NCI-H2081 treated with DMSO at 0.1 percent for 48 hours (cell line): ENCODE data around the gene DDX56.
"Not testable (repeated sequence)": the region's sequence is repeated elsewhere in the genome, so short reads cannot be mapped to it uniquely, and the experiment has no call there.

Experiments used
- DNase-seq: peaks from one replicate; lab custom pipeline; 2025; lab: John Stamatoyannopoulos, UW

DDX56 gene

DNA sequence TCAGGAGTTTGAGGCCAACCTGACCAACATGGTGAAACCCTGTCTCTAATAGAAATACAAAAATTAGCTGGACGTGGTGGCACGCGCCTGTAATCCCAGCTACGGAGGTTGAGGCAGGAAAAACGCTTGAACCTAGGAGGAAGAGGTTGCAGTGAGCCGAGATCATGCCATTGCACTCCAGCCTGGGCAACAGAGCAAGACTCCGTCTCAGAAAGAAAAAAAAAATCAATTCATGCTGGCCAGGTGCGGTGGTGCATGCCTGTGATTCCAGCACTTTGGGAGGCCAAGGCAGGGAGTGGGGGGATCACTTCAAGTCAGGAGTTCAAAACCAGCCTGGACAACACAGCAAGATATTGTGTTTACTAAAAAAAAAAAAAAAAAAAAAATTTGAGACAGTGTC is 23.5 kb upstream of the DDX56 start:
- not testable (repeated sequence) for DNase-seq

DNA sequence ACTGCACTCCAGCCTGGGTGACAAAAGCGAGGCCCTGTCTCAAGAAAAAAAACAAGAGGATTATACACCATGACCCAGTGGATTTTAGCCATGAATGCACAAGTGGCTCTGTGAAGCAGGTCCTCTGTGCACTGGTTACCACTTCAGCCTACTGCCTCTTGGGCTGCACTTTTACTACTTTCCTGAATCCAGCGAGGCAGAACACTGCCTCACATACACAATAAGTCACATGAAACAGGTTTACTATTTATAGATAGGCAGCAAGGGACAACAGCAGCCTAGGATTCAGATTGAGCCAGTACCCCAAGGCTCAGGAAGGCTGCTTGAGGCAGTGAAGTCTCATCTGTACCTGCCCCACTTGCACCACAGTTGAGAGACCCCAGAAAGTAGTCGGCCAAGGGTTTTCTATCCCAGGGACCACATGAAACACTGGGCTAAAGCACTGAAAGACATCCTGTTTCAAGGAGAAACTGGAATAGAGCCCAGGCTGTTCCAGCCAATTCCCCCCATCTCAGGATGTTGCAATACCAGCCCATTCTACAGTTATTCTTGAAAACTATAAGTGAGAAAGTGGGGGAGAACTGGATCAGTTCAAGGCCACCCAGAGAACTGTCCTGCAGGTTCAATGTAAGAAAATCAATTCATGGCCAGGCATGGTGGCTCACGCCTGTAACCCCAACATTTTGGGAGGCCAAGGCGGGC is 22.4 kb upstream of the DDX56 start:
- no peak for DNase-seq

DNA sequence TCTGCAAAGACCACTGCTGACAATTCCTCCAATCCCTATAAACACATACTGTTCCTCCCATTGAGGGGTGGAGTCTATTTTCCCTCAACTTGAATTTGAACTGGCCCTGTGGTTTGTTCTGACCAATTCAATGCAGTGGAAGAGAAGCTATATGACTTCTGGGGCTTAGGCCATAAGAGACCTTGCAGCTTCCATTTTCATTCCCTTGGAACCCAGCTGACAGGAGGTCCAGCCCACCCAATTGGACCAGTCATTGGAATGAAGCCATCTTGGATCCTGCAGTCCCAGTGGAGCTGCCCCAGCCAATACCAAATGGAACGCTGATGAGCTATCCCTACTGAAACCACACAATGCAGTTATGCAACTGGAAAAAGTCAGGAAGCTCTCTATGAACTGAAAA is 17.2 kb upstream of the DDX56 start:
- no peak for DNase-seq

DNA sequence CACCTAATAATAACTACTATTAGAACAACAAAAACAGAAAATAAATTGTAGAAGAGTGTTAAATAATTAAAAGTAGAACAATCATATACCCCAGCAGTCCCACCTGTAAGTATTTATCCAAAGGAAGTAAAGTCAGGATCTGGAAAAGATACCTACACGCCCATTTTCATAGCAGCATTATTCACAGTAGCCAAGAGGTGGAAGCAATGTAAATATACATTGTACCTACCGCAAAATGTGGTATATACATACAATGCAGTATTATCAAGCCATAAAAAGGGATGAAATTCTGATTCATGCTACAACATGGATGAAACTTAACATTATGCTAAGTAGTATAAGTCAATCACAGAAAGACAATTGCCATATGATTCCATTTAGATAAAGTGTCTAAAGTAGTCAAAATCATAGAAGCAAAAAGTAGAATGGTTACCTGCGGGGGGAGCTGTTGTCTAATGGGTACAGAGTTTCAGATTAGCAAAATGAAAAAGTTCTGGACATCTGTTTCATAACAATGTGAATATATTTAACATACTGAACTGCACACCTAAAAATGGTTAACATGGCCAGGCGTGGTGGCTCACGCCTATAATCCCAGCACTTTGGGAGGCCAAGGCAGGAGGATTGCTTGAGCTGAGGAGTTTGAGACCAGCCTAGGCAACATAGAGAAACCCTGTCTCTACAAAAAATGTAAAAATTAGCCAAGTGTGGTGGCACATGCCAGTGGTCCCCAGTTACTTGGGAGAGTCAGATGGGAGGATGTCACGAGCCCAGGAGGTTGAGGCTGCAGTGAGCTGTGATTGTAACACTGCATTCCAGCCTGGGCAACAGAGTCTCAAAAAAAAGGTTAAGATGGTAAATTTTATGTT is 14.4 kb upstream of the DDX56 start:
- no peak for DNase-seq

DNA sequence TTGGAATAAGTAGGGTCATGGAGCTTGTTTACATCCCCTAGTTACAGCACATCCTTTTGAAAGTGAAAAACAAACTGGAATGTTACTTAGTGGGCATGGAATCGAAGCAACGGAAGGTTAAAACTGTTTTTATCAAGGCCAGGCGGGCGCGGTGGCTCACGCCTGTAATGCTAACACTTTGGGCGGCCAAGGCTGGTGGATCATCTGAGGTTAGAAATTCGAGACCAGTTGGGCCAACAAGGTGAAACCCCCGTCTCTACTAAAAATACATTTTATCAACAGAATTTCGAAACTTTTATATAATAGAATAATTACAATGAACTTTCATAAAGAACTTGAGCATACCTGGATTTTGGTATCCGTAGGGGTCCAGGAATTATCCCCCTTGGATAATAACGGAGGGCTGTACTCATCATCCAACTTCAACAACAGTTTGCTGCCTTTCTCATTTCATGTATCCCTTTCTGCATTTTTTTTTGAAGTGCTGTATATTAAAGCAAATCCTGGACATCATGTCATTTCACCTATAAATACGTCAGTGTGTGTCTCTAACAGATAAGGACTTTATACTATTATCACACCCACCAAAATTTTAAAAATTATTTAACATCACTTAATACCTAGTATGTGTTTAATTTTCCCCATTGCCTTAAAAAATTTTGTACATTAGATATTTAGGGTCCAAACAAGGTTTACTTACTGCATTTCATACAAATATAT is 9.6 kb upstream of the DDX56 start:
- DNase-seq, result no peak

DNA sequence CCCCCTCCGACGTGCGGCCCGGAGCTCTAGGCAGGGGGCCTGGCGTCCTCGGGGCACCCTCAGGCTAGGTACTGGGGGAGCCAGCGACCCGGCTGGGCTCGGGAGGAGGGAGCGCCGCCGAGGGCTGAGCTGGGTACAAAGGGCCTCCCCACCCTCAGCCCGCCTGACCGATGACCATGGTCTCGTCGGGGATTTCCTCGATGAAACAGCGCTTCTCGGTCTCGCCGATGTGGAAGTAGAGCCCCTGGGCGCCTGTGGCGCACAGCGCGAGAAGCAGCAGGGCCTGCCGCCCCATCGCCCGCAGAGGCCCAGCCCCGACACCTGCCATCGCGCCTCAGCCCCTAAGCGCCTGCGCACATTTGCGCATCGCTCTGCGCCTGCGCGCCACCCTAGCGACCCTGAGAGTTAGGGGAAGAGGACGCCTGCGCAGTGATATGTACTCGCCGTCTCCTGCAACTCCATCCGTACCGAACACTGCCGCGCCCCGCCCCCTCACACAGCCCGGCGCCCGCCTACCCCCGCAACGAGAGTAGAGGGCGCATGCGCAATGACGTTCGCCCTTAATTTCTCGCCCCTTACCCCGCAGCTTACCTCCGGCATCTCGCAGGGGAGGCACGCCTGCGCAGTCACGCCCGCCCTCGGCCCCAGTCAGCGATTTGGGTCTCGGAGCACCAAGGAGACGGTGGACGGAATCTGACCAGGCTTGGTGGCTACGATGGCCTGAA is 8.3 kb upstream of the DDX56 start, which contains the start of gene TMED4:
Gene TMED4 (minus strand): TSS at position 353 of the 725 bp plus-strand sequence. CDS start 25 bp downstream, at position 328.
- DNase-seq, result peak; percentile 97

DNA sequence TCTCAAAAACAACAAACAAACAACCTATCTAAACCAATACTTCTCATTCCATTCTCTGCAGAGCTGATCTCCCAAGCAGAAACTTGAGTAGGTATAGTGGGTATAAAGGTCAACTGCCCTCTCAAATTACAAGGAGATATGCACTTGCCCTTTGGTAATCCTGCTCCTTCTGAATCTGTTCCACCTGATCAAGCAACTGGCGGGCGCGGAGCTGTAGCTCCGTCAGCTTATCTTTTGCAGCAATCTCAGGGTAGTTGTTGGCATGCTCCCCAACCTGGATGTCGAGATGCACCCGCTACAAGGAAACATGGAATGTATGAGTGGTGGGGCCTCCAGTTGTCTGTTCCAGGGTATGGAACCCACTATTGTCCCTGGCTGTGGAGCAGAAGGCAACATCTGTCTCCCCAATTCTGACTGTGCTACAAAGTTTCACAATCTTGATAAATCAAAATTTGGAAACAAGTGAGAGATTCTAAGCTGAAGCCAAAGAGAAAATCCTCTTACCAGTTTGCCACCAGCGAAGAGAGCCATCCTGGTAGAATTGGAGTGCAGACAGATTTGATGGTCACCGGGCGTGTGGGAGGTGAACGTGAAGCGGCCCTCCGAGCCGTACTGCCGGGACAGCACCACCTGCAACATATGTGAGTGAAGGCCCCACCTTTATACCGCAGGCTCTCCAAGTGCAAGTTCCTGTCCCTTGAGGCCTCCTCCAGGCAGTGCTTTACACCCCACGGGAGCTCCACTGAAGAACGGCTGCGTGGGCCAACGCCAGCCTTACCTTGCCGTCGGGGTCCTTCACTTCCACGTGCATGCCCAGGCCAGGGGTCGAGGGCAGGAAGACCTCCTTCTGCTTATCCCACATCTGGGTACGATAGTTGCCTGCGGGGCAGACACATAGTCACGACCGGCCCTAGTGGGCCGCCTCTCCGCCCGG is 7.5 kb upstream of the DDX56 start:
- DNase-seq, result no peak

DNA sequence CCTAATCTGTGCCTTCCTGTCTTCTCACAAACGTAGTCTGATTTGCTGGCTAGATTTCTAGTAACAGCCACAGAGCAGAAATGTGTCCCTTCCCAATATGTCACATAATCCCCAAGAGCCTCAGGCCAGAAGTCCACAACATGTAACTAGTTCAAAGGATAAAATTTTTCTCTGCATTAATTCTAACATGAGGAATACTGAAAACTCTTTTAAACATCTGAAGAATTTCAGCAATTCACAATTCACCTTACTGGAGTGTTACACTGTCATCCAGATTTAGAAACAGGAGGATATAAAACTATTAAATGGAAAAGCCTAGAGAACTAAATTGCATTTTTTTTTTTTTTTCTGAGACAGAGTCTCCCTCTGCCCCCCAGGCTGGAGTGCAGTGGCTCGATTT is 2.5 kb upstream of the DDX56 start:
- no peak for DNase-seq

DNA sequence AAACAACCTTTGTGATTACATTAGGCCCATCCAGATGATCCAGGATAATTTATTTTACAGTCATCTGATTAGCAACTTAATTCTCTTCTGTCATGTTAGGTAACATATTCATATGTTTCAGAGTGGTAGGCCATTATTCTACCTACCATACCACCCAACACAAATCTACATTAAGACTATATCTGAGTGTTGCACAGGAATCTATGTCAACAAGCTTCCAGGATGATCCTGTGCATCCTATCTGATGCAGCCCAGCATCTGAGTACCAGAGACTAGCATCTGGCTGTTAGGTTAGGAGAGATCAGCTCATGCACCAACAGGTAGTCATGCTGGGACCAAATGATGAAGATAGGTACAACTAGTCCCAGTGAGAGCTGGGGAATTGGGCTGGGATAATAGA is 1.3 kb upstream of the DDX56 start:
- no peak for DNase-seq

DNA sequence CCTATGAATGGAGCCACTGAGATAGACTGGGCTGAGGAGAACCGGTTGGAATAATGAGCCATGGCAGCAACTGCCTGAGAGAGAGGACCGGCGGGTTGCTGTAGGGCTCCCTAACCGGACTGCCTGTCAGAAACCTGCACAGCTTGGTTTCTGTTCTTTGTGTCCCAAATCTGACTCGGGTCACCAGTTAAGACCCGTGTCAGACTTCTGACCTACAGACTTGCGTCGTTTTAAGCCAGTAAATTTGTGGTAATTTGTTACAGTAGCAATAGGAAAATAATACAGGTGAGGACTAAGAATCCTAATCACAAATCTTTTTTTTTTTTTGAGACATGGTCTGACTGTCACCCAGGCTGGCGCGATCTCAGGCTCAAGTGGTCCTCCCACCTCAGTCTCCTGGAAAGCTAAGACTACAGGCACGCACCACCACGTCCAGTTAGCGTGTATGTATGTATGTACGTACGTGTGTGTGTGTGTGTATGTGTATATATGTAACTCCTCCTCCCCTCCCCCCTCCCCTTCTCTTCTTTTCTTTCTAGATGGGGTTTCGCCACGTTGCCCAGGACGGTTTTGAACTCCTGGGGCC is 672 bp upstream of the DDX56 start:
- no peak for DNase-seq

DNA sequence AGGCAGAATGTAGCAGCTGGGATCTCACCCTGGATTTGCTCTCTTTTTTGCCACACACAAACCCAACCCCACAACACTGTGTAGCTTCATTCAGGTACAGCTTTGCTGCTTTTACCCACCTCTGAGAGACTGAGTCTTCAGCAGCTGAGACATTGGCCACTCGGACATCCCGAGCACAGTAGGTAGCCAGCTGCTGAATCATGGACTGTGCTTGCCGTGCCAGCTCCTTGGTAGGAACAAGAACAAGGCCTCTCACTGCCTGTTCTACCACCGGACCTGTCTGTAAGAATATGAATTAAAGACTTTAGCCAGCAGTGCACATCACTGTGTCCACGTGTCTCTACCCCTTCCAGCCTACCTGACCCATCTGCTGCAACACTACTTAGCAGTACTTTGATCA is 937 bp downstream of the DDX56 start:
- DNase-seq, result no peak

DNA sequence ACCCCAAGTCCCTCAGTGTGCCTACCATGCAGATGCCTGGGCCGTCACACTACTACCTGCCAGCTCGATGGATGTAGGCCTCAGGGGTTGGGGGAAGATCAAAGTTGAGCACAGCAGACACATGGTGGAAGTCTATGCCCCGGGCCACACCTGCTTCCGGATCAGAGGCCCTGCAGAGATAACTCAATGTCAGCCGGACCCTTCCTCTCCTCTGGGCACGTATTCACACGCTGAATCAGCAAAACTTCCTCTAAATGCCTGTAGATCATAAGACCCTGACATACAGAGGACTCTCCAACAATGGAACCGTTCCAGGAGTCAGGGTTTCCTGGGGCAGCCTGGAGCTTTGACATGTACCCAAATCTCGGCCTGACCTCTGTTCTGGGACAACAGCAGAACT is 3.7 kb downstream of the DDX56 start:
- no peak for DNase-seq

DNA sequence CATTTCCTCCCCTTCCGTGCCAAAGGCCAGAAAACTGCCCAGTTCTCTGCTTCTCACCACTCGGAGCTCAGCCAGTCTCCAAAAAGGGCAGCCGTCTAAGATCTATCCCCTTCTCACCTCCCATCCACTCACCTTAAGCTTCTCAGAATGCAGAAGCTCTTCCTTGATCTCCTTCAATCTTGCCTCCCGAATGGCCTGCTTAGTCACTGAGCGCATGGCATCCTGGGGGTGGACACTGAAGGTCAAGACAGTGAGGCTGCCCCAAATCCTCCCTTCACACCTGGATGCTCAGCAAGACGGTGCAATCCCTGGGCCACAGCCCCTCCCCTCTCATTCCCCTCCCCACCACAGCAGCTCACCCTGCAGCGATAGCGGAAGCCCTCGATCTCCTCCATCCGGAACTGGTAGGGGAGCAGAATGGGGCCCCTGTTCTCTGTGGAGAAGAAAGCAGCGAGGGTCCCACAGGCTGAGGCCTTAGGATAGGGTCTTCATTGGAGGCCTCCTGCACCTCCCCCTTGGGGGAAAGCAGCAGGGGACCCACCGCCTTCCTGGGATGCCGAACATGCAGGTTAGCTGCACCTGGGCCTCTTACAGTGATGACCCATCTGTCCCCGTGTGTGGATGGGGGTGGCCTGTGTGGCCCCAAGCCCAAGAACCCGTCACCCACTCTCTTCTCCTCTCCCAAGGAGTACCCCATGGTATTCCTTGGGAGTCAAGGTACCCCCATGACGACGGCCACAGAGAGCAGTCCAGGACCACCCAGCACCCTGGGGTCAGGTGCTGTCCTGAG is 4.7 kb downstream of the DDX56 start:
- DNase-seq, result no peak

DNA sequence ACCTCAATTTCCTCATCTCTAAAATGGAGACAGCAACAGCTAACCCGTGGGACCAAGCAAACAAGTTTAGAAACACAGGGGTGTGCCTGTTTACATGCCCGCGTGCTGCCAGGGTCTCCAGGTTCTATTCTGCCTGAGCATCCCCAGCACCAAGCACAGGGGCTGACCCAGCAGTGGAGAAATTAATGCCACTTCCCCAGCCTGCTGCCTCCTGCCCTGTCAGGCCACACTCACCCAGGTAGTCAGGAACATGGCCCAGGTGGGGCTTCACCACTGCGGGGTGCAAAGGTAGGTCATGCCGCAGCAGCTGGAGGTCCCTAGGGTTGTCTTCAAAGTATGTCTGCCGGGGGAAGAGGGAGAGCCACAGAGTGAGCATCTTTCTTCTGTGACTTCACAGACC is 5.8 kb downstream of the DDX56 start:
- no peak for DNase-seq

DNA sequence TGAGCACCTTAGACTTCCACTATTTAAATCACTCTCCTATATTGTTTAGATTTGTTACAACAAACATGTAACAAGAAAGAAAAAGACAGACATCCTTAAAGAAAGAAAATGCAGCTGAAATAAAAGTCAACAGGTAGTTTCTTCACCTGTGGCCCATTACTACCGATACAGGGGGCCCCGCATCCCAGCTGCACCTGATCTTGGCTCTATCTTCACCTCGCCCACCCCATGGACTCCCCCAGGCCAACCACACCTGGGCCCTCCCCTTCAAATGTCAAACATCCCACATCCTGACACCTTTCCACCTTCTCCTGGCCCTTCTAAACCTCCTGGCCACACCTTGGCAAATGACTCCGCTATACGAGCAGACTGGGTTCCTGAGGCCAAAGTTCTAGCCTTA is 7.0 kb downstream of the DDX56 start:
- DNase-seq, result no peak

DNA sequence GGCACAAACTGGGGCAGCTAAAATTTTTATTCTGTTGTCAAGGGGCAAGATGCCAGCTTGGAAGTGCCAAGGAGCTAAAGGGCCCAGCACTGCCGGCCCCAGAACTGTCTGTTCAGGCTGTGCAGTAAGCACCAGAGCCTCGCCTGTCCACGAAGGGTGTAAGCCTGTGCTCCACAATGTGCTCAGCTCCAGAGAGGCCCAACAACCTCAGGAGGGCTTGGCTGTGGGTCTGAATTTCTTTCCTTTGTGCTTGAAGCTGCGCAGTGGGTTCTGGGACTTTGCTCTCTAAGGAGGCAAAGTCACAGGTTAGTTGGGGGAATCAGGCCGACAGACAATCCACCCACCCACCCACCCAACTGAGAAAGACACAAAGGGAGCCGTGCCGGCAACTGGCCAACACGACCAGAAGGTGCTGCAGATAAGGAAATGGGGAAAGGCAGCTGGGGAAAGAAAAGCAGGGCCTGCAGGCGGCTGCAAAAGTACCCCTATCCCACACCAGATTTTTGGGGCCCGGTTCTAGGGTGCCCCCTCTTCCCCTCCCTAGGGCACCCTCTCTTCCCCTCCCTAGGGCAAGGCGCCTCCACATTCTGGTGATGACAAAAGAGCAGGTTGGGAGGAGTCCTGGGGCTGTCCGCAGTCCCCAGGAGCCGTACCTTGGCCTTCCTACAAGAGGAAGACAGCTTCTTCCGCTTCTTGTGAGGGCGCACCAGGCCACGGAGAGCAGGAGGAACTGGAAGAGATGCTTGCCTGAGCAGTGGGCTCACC is 7.7 kb downstream of the DDX56 start:
- DNase-seq, result no peak

DNA sequence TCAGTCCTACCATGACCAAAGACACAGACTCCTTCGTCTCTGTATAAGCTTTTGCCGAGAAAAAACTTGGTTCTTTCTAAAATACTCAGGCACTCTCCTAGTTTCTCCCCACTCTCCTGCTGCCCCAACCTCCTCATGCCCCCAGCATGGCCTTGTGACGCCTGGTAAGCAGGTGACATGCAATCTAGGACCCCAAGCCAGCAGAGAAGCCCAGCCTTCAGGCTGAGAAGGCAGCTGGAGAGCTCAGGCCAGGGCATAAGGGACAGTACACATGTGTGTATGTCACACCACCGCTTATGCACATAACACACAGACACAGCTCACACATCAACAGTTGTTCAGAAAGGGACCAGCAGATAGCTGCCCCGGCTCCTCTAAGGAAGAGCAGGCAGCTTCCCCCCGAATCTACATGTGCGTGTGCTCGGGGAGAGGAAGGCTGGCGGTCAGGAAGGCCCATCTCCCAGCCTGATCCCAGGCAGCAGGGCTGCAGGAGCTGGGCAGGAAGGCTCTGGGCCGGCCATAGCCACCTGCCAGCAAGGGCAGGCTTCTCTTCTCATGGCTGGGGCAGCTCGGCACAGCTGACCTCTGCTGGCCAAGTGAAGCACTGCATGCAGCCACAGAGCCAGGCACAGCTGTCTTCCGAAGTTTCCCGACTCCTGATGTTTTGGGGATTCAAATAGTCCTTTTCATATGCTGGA is 8.5 kb downstream of the DDX56 start:
- DNase-seq, result no peak

DNA sequence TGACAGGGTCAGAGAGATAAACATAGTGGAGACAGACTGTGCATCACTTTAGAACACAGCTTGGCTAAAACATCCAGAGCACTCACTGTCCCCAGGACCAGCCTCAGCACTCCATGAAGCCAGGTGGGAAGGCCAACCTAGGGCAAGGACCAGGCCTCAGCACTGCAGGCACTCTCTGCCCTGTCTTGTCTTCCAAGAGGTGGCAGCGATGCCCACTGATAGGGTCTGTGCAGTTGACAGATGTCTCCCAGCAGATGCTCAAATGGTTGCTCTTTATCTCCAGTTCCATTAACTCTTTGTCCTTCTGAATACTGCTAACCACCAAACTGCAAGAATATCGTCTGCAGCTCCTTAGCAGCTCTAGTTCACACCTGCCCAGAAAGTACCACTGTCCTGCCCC is 9.1 kb downstream of the DDX56 start:
- DNase-seq, result no peak
